K562 (cell line): ENCODE measurements around the gene RSU1. TPM values are rescaled to one million over a fixed set of nuclear protein-coding genes. Genes with fewer than 3 reads are reported as not detected.

Source experiments
- ATAC-seq: fragments of 200-7000 bp; cut with Tn5 transposase; 3 replicates; pipeline ENCODE4 v1.9.1; 2020; ENCODE audit warnings: moderate library complexity
- BruUV-seq: library from RNA; stranded (reverse); fragments of 400-500 nt; replicated peaks from 2 replicates; lab custom pipeline; 2021; lab: Mats Ljungman, UMichigan
- CTCF ChIA-PET: fragments of 300-600 bp; formaldehyde crosslinking; extraction: SDS; loops from one replicate; lab custom pipeline; 2021; ENCODE audit warnings: low intra/inter-chr PET ratio; lab: Yijun Ruan, JAX
- POLR2A ChIA-PET: fragments of 300-600, 350-650 bp; sonication (Branson Sonifier 250); formaldehyde crosslinking; extraction: SDS; loops from one replicate; lab custom pipeline; 2021; ENCODE audit warnings: antibody characterized with exemption, inconsistent platforms; lab: Yijun Ruan, JAX
- DNase-seq, 4 experiments: peaks; one replicate each; pipeline versions ENCODE4 v3.0.0 to v3.0.0-alpha.2; 2011 to 2018; ENCODE audit warnings: low spot score in 3 of 4, mixed read lengths in 3 of 4; ENCODE audit errors: extremely low read depth in 1 of 4
- FAIRE-seq: peaks from 2 replicates; lab custom pipeline; 2011; peaks lifted over from hg19 to GRCh38; lab: Jason Lieb, UNC
- H2AFZ ChIP-seq: 2 replicates; pipeline ENCODE4 v1.6.0; 2011; ENCODE audit warnings: low read depth, low read length, control low read depth, inconsistent platforms
- H3K27ac ChIP-seq: fragments of 200-600 bp; 3 replicates; pipeline ENCODE4 v1.8.0; 2011; ENCODE audit warnings: low read depth, mild to moderate bottlenecking, control low read depth, inconsistent platforms, low read length, moderate library complexity, mixed read lengths; ENCODE audit errors: extremely low read depth
- H3K27me3 ChIP-seq, 2 experiments: fragments of 300-600 bp in 1 of 2; 2 replicates in 1 of 2; 3 replicates in 1 of 2; pipeline versions ENCODE4 v1.6.0 to v1.8.0; 2011; ENCODE audit warnings: inconsistent platforms in 2 of 2, low read length in 2 of 2, mild to moderate bottlenecking in 1 of 2, mixed read lengths in 1 of 2, moderate library complexity in 1 of 2; ENCODE audit not compliant: control insufficient read depth in 2 of 2, insufficient read depth in 2 of 2
- H3K36me3 ChIP-seq: fragments of 300-600 bp; 3 replicates; pipeline ENCODE4 v1.8.0; 2011; ENCODE audit warnings: mild to moderate bottlenecking, low read length, inconsistent platforms; ENCODE audit not compliant: control insufficient read depth, insufficient read depth
- H3K4me1 ChIP-seq, 2 experiments: fragments of 200-600 bp in 1 of 2; replicated peaks in 1 of 2; 2 replicates in 1 of 2; 3 replicates in 1 of 2; pipeline versions ENCODE4 v1.5.1 to v1.8.0; 2011; ENCODE audit warnings: inconsistent platforms in 2 of 2, low read length in 2 of 2, mild to moderate bottlenecking in 1 of 2, mixed read lengths in 1 of 2, moderate library complexity in 1 of 2; ENCODE audit not compliant: control insufficient read depth in 2 of 2, insufficient read depth in 2 of 2
- H3K4me2 ChIP-seq: 2 replicates; pipeline ENCODE4 v1.6.1; 2011; ENCODE audit warnings: low read length, control low read depth, inconsistent platforms, mixed read lengths; ENCODE audit not compliant: insufficient read depth
- H3K4me3 ChIP-seq: fragments of 200-600 bp; sonication (generic), shearing (Covaris generic); 2 replicates; pipeline ENCODE4 v1.5.1; 2016; ENCODE audit warnings: control low read depth, inconsistent platforms
- H3K79me2 ChIP-seq: fragments of 200-600 bp; 3 replicates; pipeline ENCODE4 v1.8.0; 2011; ENCODE audit warnings: low read length, inconsistent platforms; ENCODE audit not compliant: control insufficient read depth, insufficient read depth
- H3K9ac ChIP-seq, 2 experiments: 2 replicates each; pipeline versions ENCODE4 v1.6.0 to v1.6.1; 2011; ENCODE audit warnings: low read depth in 2 of 2, low read length in 2 of 2, control low read depth in 1 of 2, inconsistent platforms in 1 of 2, mild to moderate bottlenecking in 1 of 2, mixed read lengths in 1 of 2; ENCODE audit not compliant: insufficient read depth in 1 of 2
- H3K9me1 ChIP-seq: one replicate; pipeline ENCODE4 v1.6.0; 2011; ENCODE audit warnings: inconsistent platforms, mild to moderate bottlenecking, low read length, moderate library complexity; ENCODE audit not compliant: control insufficient read depth, insufficient read depth
- H3K9me3 ChIP-seq: replicated peaks from 2 replicates; pipeline ENCODE4 v1.5.1; 2011; ENCODE audit warnings: low read depth, low read length, inconsistent platforms; ENCODE audit not compliant: control insufficient read depth, insufficient read depth
- H4K20me1 ChIP-seq: replicated peaks from 2 replicates; pipeline ENCODE4 v1.6.1; 2011; ENCODE audit warnings: low read length, inconsistent platforms, mixed read lengths; ENCODE audit not compliant: control insufficient read depth, insufficient read depth
- E2F3 ChIP-seq: fragments of 250-450 bp; sonication (Bioruptor Pico); IDR thresholded peaks from 2 replicates; pipeline ENCODE4 v1.4.0; 2020; ENCODE audit warnings: mild to moderate bottlenecking
- MXI1 ChIP-seq: IDR thresholded peaks from 2 replicates; pipeline ENCODE4 v1.6.1; 2011; ENCODE audit warnings: low read depth, mild to moderate bottlenecking, improper control_type of control experiment, low read length
- WGBS: fragments of 100-300 bp; shearing (Covaris generic); methylation state at CpG from one replicate; pipeline ENCODE4 v1.1.6; 2016; ENCODE audit warnings: low coverage, mixed read lengths; ENCODE audit not compliant: insufficient coverage; ENCODE audit errors: missing lambda C conversion rate; 5-methylcytosine and 5-hydroxymethylcytosine counted together
- in situ Hi-C: fragments of 300-500 bp; cut with MboI; formaldehyde crosslinking; loops from 4 replicates; pipeline ENCODE4 v1.15.0; 2018; ENCODE audit warnings: inconsistent platforms, mixed read lengths
- intact Hi-C: fragments of 100-400 bp; cut with micrococcal nuclease; formaldehyde crosslinking; loops from 2 replicates; pipeline ENCODE4 v1.14.2; 2022
- polyA plus RNA-seq, 8 experiments: library from polyadenylated mRNA; depleted of rRNA in 4 of 8; stranded (reverse) in 5 of 8; unstranded in 3 of 8; fragments of >200 nt; fragmentation: Nextera tagmentation in 2 of 8; fragmentation: Illumina TruSeq in 1 of 8; extraction: Ambion mirVana in 2 of 8; extraction: Trizol in 1 of 8; gene quantifications; 2 replicates each; pipeline versions ENCODE4 v1.2.1 to v1.2.3, GENCODE V29; 2011 to 2014; ENCODE audit warnings: inconsistent platforms in 1 of 8, missing spikeins in 1 of 8
- total RNA-seq, 7 experiments: library from RNA; depleted of rRNA in 6 of 7; stranded (reverse); fragments of >200 nt in 6 of 7; fragmentation: Illumina TruSeq in 2 of 7; extraction: Trizol in 2 of 7; gene quantifications; 2 replicates each; pipeline versions ENCODE4 v1.2.1 to v1.2.3, GENCODE V29; 2011 to 2021; ENCODE audit warnings: low replicate concordance in 1 of 7
- TF ChIP-seq, protein P1 (sequence below): sonication (generic); formaldehyde crosslinking; IDR thresholded peaks from 2 replicates; pipeline ENCODE4 v1.8.1; 2022; ENCODE audit warnings: missing genetic modification reagents
- TF ChIP-seq, protein P2 (sequence below): sonication (generic); formaldehyde crosslinking; IDR thresholded peaks from 2 replicates; pipeline ENCODE4 v1.8.0; 2022; ENCODE audit warnings: mild to moderate bottlenecking, missing genetic modification reagents
- TF ChIP-seq, protein P3 (sequence below), 2 experiments: fragments of 450-650 bp; IDR thresholded peaks; 2 replicates each; pipeline ENCODE4 v1.6.1; 2016

Gene RSU1
- total and polyA plus RNA-seq, 9 of the 15 experiments (the other 6 are each of a cell fraction or from before 2014, with no cell fraction given): 18.8 to 67.3 (median 31.5) TPM

DNA sequence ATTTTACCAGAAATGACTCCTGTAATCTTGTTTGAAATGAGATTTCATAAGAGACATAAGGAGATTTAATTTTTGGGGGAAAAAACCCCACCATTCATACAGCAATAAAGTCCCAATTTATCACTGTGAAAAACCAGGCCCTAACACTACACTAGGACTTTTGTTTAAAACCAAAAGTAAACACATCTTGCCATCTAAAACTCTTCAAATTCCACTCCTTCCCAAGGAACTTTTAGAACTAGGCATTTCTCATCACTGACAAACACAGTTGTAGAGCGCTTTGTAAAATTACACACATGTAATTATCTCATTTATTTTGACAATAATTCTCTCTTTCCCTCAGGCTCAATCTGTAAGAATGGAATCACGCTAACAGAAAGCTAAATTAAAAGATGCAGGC is 167.5 kb downstream of the RSU1 start (continued):
- TF ChIP-seq, protein P1, sequence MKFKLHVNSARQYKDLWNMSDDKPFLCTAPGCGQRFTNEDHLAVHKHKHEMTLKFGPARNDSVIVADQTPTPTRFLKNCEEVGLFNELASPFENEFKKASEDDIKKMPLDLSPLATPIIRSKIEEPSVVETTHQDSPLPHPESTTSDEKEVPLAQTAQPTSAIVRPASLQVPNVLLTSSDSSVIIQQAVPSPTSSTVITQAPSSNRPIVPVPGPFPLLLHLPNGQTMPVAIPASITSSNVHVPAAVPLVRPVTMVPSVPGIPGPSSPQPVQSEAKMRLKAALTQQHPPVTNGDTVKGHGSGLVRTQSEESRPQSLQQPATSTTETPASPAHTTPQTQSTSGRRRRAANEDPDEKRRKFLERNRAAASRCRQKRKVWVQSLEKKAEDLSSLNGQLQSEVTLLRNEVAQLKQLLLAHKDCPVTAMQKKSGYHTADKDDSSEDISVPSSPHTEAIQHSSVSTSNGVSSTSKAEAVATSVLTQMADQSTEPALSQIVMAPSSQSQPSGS (CRISPR knock-in tag): no peak
- TF ChIP-seq, protein P2, sequence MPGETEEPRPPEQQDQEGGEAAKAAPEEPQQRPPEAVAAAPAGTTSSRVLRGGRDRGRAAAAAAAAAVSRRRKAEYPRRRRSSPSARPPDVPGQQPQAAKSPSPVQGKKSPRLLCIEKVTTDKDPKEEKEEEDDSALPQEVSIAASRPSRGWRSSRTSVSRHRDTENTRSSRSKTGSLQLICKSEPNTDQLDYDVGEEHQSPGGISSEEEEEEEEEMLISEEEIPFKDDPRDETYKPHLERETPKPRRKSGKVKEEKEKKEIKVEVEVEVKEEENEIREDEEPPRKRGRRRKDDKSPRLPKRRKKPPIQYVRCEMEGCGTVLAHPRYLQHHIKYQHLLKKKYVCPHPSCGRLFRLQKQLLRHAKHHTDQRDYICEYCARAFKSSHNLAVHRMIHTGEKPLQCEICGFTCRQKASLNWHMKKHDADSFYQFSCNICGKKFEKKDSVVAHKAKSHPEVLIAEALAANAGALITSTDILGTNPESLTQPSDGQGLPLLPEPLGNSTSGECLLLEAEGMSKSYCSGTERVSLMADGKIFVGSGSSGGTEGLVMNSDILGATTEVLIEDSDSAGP (CRISPR knock-in tag): no peak

DNA sequence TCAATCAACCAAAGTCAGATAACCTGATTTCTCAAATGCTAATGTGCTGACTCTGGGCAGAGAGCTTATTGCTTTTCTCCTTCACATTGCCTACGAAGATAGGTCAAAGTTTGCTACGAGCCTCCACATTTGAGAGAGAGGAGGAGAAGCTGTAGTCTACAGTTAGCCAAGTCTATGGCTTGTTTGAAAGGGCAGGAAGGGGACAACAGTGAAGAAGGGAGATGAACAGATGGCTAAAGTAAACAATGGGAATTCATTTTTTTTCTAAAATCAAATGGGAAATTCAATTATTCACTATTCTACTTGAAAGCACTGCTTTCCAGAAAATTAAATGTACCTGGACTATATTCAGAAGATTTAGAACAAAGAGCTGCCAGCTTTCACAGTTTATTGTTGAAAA is 168.9 kb downstream of the RSU1 start:
- no peak for ATAC-seq

More for the DNA sequence above, 168.9 kb downstream of the RSU1 start:
- in situ Hi-C loops: no loop called here
- no TSS peak for BruUV-seq
- no peak overlapping the region for H3K4me3 ChIP-seq
- H3K9ac ChIP-seq: no peak overlapping the region
- H4K20me1 ChIP-seq: no peaks in the 10 kb centered on the region
- no peaks in the 10 kb centered on the region for H3K36me3 ChIP-seq
- DNase-seq (no peak), FAIRE-seq (no peak)
- no peak overlapping the region for H2AFZ ChIP-seq
- 14% methylated on average over 2 of the region's 2 CpGs for WGBS
- no peaks in the 10 kb centered on the region for H3K9me1 ChIP-seq
- ChIA-PET POLR2A (no interaction called here), CTCF (no interaction called here)
- no peak overlapping the region for H3K4me2 ChIP-seq
- H3K9me3 ChIP-seq: no peaks in the 10 kb centered on the region
- H3K4me1 ChIP-seq: no peaks in the 10 kb centered on the region
- no peaks in the 10 kb centered on the region for H3K79me2 ChIP-seq
- TF ChIP-seq, protein P3, sequence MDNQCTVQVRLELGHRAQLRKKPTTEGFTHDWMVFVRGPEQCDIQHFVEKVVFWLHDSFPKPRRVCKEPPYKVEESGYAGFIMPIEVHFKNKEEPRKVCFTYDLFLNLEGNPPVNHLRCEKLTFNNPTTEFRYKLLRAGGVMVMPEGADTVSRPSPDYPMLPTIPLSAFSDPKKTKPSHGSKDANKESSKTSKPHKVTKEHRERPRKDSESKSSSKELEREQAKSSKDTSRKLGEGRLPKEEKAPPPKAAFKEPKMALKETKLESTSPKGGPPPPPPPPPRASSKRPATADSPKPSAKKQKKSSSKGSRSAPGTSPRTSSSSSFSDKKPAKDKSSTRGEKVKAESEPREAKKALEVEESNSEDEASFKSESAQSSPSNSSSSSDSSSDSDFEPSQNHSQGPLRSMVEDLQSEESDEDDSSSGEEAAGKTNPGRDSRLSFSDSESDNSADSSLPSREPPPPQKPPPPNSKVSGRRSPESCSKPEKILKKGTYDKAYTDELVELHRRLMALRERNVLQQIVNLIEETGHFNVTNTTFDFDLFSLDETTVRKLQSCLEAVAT (IDR thresholded peaks at IDR 0.05): no peak
- TF ChIP-seq E2F3 (CRISPR knock-in tag) (no peak), MXI1 (no peak)
- H3K27ac ChIP-seq: no peak overlapping the region
- intact Hi-C loops: no loop called here
- H3K27me3 ChIP-seq: no peaks in the 10 kb centered on the region
